K562 (cell line): ENCODE results near the gene KIF25. TPM values are rescaled to one million over a fixed set of nuclear protein-coding genes. Genes with fewer than 3 reads are reported as not detected.

ENCODE experiments used
- ATAC-seq: fragments of 200-7000 bp; cut with Tn5 transposase; 3 replicates; pipeline ENCODE4 v1.9.1; 2020; ENCODE audit warnings: moderate library complexity
- BruUV-seq: library from RNA; stranded (reverse); fragments of 400-500 nt; replicated peaks from 2 replicates; lab custom pipeline; 2021; lab: Mats Ljungman, UMichigan
- CTCF ChIA-PET: fragments of 300-600 bp; formaldehyde crosslinking; extraction: SDS; loops from one replicate; lab custom pipeline; 2021; ENCODE audit warnings: low intra/inter-chr PET ratio; lab: Yijun Ruan, JAX
- POLR2A ChIA-PET: fragments of 300-600, 350-650 bp; sonication (Branson Sonifier 250); formaldehyde crosslinking; extraction: SDS; loops from one replicate; lab custom pipeline; 2021; ENCODE audit warnings: antibody characterized with exemption, inconsistent platforms; lab: Yijun Ruan, JAX
- DNase-seq, 4 experiments: peaks; one replicate each; pipeline versions ENCODE4 v3.0.0 to v3.0.0-alpha.2; 2011 to 2018; ENCODE audit warnings: low spot score in 3 of 4, mixed read lengths in 3 of 4; ENCODE audit errors: extremely low read depth in 1 of 4
- FAIRE-seq: peaks from 2 replicates; lab custom pipeline; 2011; peaks lifted over from hg19 to GRCh38; lab: Jason Lieb, UNC
- H2AFZ ChIP-seq: 2 replicates; pipeline ENCODE4 v1.6.0; 2011; ENCODE audit warnings: low read depth, low read length, control low read depth, inconsistent platforms
- H3K27ac ChIP-seq: fragments of 200-600 bp; 3 replicates; pipeline ENCODE4 v1.8.0; 2011; ENCODE audit warnings: low read depth, mild to moderate bottlenecking, control low read depth, inconsistent platforms, low read length, moderate library complexity, mixed read lengths; ENCODE audit errors: extremely low read depth
- H3K27me3 ChIP-seq, 2 experiments: fragments of 300-600 bp in 1 of 2; 2 replicates in 1 of 2; 3 replicates in 1 of 2; pipeline versions ENCODE4 v1.6.0 to v1.8.0; 2011; ENCODE audit warnings: inconsistent platforms in 2 of 2, low read length in 2 of 2, mild to moderate bottlenecking in 1 of 2, mixed read lengths in 1 of 2, moderate library complexity in 1 of 2; ENCODE audit not compliant: control insufficient read depth in 2 of 2, insufficient read depth in 2 of 2
- H3K36me3 ChIP-seq: fragments of 300-600 bp; 3 replicates; pipeline ENCODE4 v1.8.0; 2011; ENCODE audit warnings: mild to moderate bottlenecking, low read length, inconsistent platforms; ENCODE audit not compliant: control insufficient read depth, insufficient read depth
- H3K4me1 ChIP-seq, 2 experiments: fragments of 200-600 bp in 1 of 2; replicated peaks in 1 of 2; 2 replicates in 1 of 2; 3 replicates in 1 of 2; pipeline versions ENCODE4 v1.5.1 to v1.8.0; 2011; ENCODE audit warnings: inconsistent platforms in 2 of 2, low read length in 2 of 2, mild to moderate bottlenecking in 1 of 2, mixed read lengths in 1 of 2, moderate library complexity in 1 of 2; ENCODE audit not compliant: control insufficient read depth in 2 of 2, insufficient read depth in 2 of 2
- H3K4me2 ChIP-seq: 2 replicates; pipeline ENCODE4 v1.6.1; 2011; ENCODE audit warnings: low read length, control low read depth, inconsistent platforms, mixed read lengths; ENCODE audit not compliant: insufficient read depth
- H3K4me3 ChIP-seq: fragments of 200-600 bp; sonication (generic), shearing (Covaris generic); 2 replicates; pipeline ENCODE4 v1.5.1; 2016; ENCODE audit warnings: control low read depth, inconsistent platforms
- H3K79me2 ChIP-seq: fragments of 200-600 bp; 3 replicates; pipeline ENCODE4 v1.8.0; 2011; ENCODE audit warnings: low read length, inconsistent platforms; ENCODE audit not compliant: control insufficient read depth, insufficient read depth
- H3K9ac ChIP-seq, 2 experiments: 2 replicates each; pipeline versions ENCODE4 v1.6.0 to v1.6.1; 2011; ENCODE audit warnings: low read depth in 2 of 2, low read length in 2 of 2, control low read depth in 1 of 2, inconsistent platforms in 1 of 2, mild to moderate bottlenecking in 1 of 2, mixed read lengths in 1 of 2; ENCODE audit not compliant: insufficient read depth in 1 of 2
- H3K9me1 ChIP-seq: one replicate; pipeline ENCODE4 v1.6.0; 2011; ENCODE audit warnings: inconsistent platforms, mild to moderate bottlenecking, low read length, moderate library complexity; ENCODE audit not compliant: control insufficient read depth, insufficient read depth
- H3K9me3 ChIP-seq: replicated peaks from 2 replicates; pipeline ENCODE4 v1.5.1; 2011; ENCODE audit warnings: low read depth, low read length, inconsistent platforms; ENCODE audit not compliant: control insufficient read depth, insufficient read depth
- H4K20me1 ChIP-seq: replicated peaks from 2 replicates; pipeline ENCODE4 v1.6.1; 2011; ENCODE audit warnings: low read length, inconsistent platforms, mixed read lengths; ENCODE audit not compliant: control insufficient read depth, insufficient read depth
- IRF2 ChIP-seq: sonication (generic); formaldehyde crosslinking; IDR thresholded peaks from 2 replicates; pipeline ENCODE4 v1.8.1; 2022; ENCODE audit warnings: mild to moderate bottlenecking, missing genetic modification reagents
- POLR2G ChIP-seq: fragments of 200-400 bp; formaldehyde crosslinking; IDR thresholded peaks from 2 replicates; pipeline ENCODE4 v1.6.1; 2017; ENCODE audit warnings: low read depth, mild to moderate bottlenecking, antibody characterized with exemption, low read length, moderate library complexity
- SIN3A ChIP-seq, 2 experiments: fragments of 150-350 bp in 1 of 2; IDR thresholded peaks; 2 replicates each; pipeline ENCODE4 v1.6.1; 2011 to 2016; ENCODE audit warnings: borderline replicate concordance in 2 of 2, low read depth in 2 of 2, low read length in 2 of 2, mild to moderate bottlenecking in 2 of 2, moderate library complexity in 2 of 2; ENCODE audit not compliant: control insufficient read depth in 1 of 2
- SMARCC2 ChIP-seq: fragments of 450-650 bp; IDR thresholded peaks from 2 replicates; pipeline ENCODE4 v1.6.1; 2017; ENCODE audit warnings: antibody characterized with exemption, moderate library complexity, mild to moderate bottlenecking, low read depth
- SREBF2 ChIP-seq: sonication (generic); formaldehyde crosslinking; IDR thresholded peaks from 2 replicates; pipeline ENCODE4 v1.4.0; 2020; ENCODE audit warnings: mild to moderate bottlenecking, missing genetic modification reagents
- THRAP3 ChIP-seq: fragments of 450-650 bp; IDR thresholded peaks from 2 replicates; pipeline ENCODE4 v1.6.1; 2016; ENCODE audit warnings: mild to moderate bottlenecking, inconsistent platforms, borderline replicate concordance
- ZBTB9 ChIP-seq: fragments of 450-650 bp; formaldehyde crosslinking; IDR thresholded peaks from 2 replicates; pipeline ENCODE4 v1.4.0; 2020; ENCODE audit warnings: mild to moderate bottlenecking, moderate library complexity
- ZNF133 ChIP-seq: fragments of 250-450 bp; sonication (Bioruptor Pico); IDR thresholded peaks from 2 replicates; pipeline ENCODE4 v1.4.0; 2020; ENCODE audit warnings: mild to moderate bottlenecking
- WGBS: fragments of 100-300 bp; shearing (Covaris generic); methylation state at CpG from one replicate; pipeline ENCODE4 v1.1.6; 2016; ENCODE audit warnings: low coverage, mixed read lengths; ENCODE audit not compliant: insufficient coverage; ENCODE audit errors: missing lambda C conversion rate; 5-methylcytosine and 5-hydroxymethylcytosine counted together
- in situ Hi-C: fragments of 300-500 bp; cut with MboI; formaldehyde crosslinking; loops from 4 replicates; pipeline ENCODE4 v1.15.0; 2018; ENCODE audit warnings: inconsistent platforms, mixed read lengths
- intact Hi-C: fragments of 100-400 bp; cut with micrococcal nuclease; formaldehyde crosslinking; loops from 2 replicates; pipeline ENCODE4 v1.14.2; 2022
- polyA plus RNA-seq, 8 experiments: library from polyadenylated mRNA; depleted of rRNA in 4 of 8; stranded (reverse) in 5 of 8; unstranded in 3 of 8; fragments of >200 nt; fragmentation: Nextera tagmentation in 2 of 8; fragmentation: Illumina TruSeq in 1 of 8; extraction: Ambion mirVana in 2 of 8; extraction: Trizol in 1 of 8; gene quantifications; 2 replicates each; pipeline versions ENCODE4 v1.2.1 to v1.2.3, GENCODE V29; 2011 to 2014; ENCODE audit warnings: inconsistent platforms in 1 of 8, missing spikeins in 1 of 8
- total RNA-seq, 7 experiments: library from RNA; depleted of rRNA in 6 of 7; stranded (reverse); fragments of >200 nt in 6 of 7; fragmentation: Illumina TruSeq in 2 of 7; extraction: Trizol in 2 of 7; gene quantifications; 2 replicates each; pipeline versions ENCODE4 v1.2.1 to v1.2.3, GENCODE V29; 2011 to 2021; ENCODE audit warnings: low replicate concordance in 1 of 7

KIF25 gene
- total and polyA plus RNA-seq, 9 of the 15 experiments (the other 6 are each of a cell fraction or from before 2014, with no cell fraction given): 0.04 to 0.49 (median 0.23) TPM; not detected in 5

- H3K4me3 ChIP-seq: no peak overlapping the region
- H4K20me1 ChIP-seq: 0 out of 2 replicates have a peak, but pooled peaks cover 4% of the 10 kb centered on the region
- no peak overlapping the region for H2AFZ ChIP-seq
- no peak overlapping the region for H3K4me2 ChIP-seq
- peaks cover 0 to 17% of the 10 kb centered on the region in 2 experiments; a peak in 1 of 5 replicates for H3K4me1 ChIP-seq
- H3K36me3 ChIP-seq: no peaks in the 10 kb centered on the region
- no peak for TF ChIP-seq ZNF133 (CRISPR knock-in tag)
- BruUV-seq: no TSS peak
- in situ Hi-C loops (no loop called here), intact Hi-C loops (no loop called here)
- no peak overlapping the region for H3K9ac ChIP-seq
- 3% methylated on average over 11 of the region's 11 CpGs for WGBS
- ATAC-seq (peak; percentile 31), DNase-seq (no peak), FAIRE-seq (no peak)
- CTCF ChIA-PET: no interaction called here
- no peaks in the 10 kb centered on the region for H3K79me2 ChIP-seq
- POLR2A ChIA-PET: interaction anchor here (0.7 to 0.8 kb wide), 2 partner anchors 21 to 380 kb away, joined by 3 to 4 read pairs; no protein-coding TSS in a partner anchor
- H3K27me3 ChIP-seq: peaks cover 71 to 75% of the 10 kb centered on the region in 2 experiments
- peaks cover 4% of the 10 kb centered on the region for H3K9me1 ChIP-seq
- no peak overlapping the region for H3K27ac ChIP-seq
- H3K9me3 ChIP-seq: no peaks in the 10 kb centered on the region
These were observed 13.2 kb upstream of the KIF25 start for GRCh38 chr6:167984144-167984719.

GRCh38 chr6:167984876-167985604, 12.4 kb upstream of the KIF25 start:
- in situ Hi-C loops: no loop called here
- TF ChIP-seq SREBF2 (CRISPR knock-in tag) (no peak), SIN3A (IDR thresholded peaks at IDR 0.05; ENCODE audit: borderline replicate concordance in 2 of 2, control insufficient read depth in 1 of 2, low read depth in 2 of 2, low read length in 2 of 2) (no peak), ZBTB9 (no peak), IRF2 (CRISPR knock-in tag) (no peak), THRAP3 (no peak), POLR2G (no peak), SMARCC2 (no peak)

More at GRCh38 chr6:167984876-167985604, 12.4 kb upstream of the KIF25 start:
- no peak for ATAC-seq
- H3K79me2 ChIP-seq: no peaks in the 10 kb centered on the region
- DNase-seq: no peak
- intact Hi-C loops: no loop called here
- no TSS peak for BruUV-seq
- H3K27ac ChIP-seq: no peak overlapping the region
- ChIA-PET CTCF (no interaction called here), POLR2A (interaction anchor here (0.7 to 0.8 kb wide), 3 partner anchors 22 to 379 kb away, joined by 3 to 4 read pairs (median 3); no protein-coding TSS in a partner anchor)
- no peaks in the 10 kb centered on the region for H3K36me3 ChIP-seq
- H3K27me3 ChIP-seq: peaks cover 71 to 73% of the 10 kb centered on the region in 2 experiments
- H2AFZ ChIP-seq: no peak overlapping the region
- 3% methylated on average over 13 of the region's 13 CpGs for WGBS
- 0 out of 2 replicates have a peak, but pooled peaks cover 4% of the 10 kb centered on the region for H4K20me1 ChIP-seq
- no peak overlapping the region for H3K4me2 ChIP-seq
- FAIRE-seq: no peak
- no peak overlapping the region for H3K9ac ChIP-seq
- peaks cover 0 to 25% of the 10 kb centered on the region in 2 experiments; a peak in 1 of 5 replicates for H3K4me1 ChIP-seq
- peaks cover 4% of the 10 kb centered on the region for H3K9me1 ChIP-seq
- no peaks in the 10 kb centered on the region for H3K9me3 ChIP-seq
- no peak overlapping the region for H3K4me3 ChIP-seq
